22Rv1 (cell line): ENCODE measurements around the gene UMODL1.

Experiments used
- CTCF ChIP-seq: fragments of 450-650 bp; IDR thresholded peaks from 2 replicates; pipeline ENCODE4 v1.5.1; 2017; ENCODE audit warnings: mild to moderate bottlenecking
- ZFX ChIP-seq: fragments of 450-650 bp; IDR thresholded peaks from 2 replicates; pipeline ENCODE4 v1.6.1; 2017; ENCODE audit warnings: antibody characterized with exemption, borderline replicate concordance

- no peak for TF ChIP-seq CTCF
- TF ChIP-seq ZFX: no peak
Observed at GRCh38 chr21:42102076-42102475, 31.0 kb downstream of the UMODL1 start.
